Panc1 (cell line): ENCODE measurements around the gene SLFN12.
"Not testable (repeated sequence)": the region's sequence is repeated elsewhere in the genome, so short reads cannot be mapped to it uniquely, and the experiment has no call there.

Source experiments
- CTCF ChIP-seq: fragments of 450-650 bp; IDR thresholded peaks from 2 replicates; pipeline ENCODE4 v1.5.1; 2017; ENCODE audit warnings: mild to moderate bottlenecking
- POLR2AphosphoS5 ChIP-seq: IDR thresholded peaks from 2 replicates; pipeline ENCODE4 v1.6.1; 2012; ENCODE audit warnings: mild to moderate bottlenecking, low read depth, low read length, moderate library complexity
- REST ChIP-seq, 2 experiments: IDR thresholded peaks; 2 replicates each; pipeline ENCODE4 v1.6.1; 2011 to 2012; ENCODE audit warnings: low read depth in 2 of 2, control low read depth in 1 of 2, low read length in 1 of 2, mild to moderate bottlenecking in 1 of 2, moderate library complexity in 1 of 2; ENCODE audit not compliant: insufficient read depth in 1 of 2
- SIN3A ChIP-seq: IDR thresholded peaks from 2 replicates; pipeline ENCODE4 v1.6.1; 2012; ENCODE audit warnings: low read depth, mild to moderate bottlenecking, low read length, moderate library complexity, borderline replicate concordance; ENCODE audit not compliant: insufficient read depth
- TCF7L2 ChIP-seq: IDR thresholded peaks from 2 replicates; pipeline ENCODE4 v1.6.1; 2011; ENCODE audit warnings: mild to moderate bottlenecking, low read depth, low read length, inconsistent platforms

DNA sequence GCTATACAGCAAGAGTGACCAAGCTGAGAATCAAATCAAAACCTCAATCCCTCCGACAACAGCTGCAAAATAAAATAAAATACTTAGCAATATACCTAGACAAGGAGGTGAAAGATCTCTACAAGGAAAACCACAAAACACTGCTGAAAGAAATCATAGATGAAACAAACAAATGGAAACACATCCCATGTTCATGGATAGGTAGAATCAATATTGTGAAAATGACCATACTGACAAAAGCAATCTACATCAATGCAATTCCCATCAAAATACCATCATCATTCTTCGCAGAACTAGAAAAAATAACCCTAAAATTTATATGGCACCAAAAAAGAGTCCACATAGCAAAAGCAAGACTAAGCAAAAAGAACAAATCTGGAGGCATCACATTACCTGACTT, 17.6 kb downstream of the SLFN12 start:
- TF ChIP-seq TCF7L2; CTCF; POLR2AphosphoS5; REST (IDR thresholded peaks at IDR 0.05; ENCODE audit: insufficient read depth in 1 of 2, low read depth in 2 of 2, low read length in 1 of 2); SIN3A: not testable (repeated sequence)
